Breast epithelium (tissue), 3 donors: ENCODE results near the gene MAGI3.

Experiments
- CTCF ChIP-seq, 3 donors: fragments of 450-650 bp; IDR thresholded peaks; one replicate each; pipeline ENCODE4 v1.5.1; 2016 to 2017; ENCODE audit warnings: antibody characterized with exemption in 3 of 3, mild to moderate bottlenecking in 3 of 3, moderate library complexity in 3 of 3
- POLR2A ChIP-seq: fragments of 450-650 bp; IDR thresholded peaks from one replicate; pipeline ENCODE4 v1.6.1; 2016; ENCODE audit warnings: antibody characterized with exemption, mild to moderate bottlenecking, moderate library complexity

- TF ChIP-seq CTCF (IDR thresholded peaks at IDR 0.05) (no peak), POLR2A (no peak)
These were observed 4.5 kb downstream of the MAGI3 start for GRCh38 chr1:113394863-113395259.
